ENCODE measurements around the gene RUFY1.
"Not testable (repeated sequence)": the region's sequence is repeated elsewhere in the genome, so short reads cannot be mapped to it uniquely, and the experiment has no call there.

Gene RUFY1

DNA sequence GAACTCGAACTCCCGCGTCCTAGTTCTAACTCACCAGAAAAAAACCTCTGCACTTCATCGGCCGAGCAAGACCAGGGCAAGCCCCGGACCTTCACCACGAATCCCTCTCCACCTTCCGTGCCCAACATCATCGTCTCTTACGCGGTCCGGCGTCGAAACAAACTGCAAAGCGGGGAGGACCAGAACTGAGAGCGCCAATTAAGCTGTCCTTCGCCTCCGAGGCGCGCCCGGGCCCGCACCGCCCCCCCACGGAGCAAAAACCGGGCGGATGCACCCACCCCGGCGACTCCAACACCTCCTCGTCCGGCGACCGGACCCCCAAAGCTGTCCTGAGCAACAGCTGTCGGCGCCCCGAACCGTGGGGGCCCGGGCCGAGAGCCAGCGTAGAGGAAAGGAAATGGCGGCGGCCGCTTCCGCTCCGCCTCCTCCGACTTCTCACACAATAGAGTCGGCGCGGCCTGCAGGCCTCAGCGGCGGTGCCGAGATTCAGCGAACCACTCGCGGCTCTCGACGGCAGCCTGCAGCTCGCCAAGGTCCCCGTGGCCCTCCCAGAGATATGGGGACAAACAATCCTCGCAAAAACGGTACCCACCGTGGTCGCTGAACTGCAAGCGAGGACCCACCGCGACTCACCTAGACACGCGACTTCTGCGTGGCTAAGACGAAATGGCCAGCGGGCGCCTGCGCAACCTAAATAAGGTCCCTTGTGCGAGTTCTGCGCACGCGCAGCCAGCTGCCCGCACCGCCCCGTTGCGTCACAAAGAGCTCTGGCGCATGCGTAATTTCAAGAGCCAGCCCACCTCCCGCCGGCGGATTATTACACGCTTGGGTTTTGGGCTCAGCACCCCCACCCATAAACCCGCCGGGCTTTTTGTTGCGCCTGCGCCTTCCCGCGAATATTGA lies 72.9 kb downstream of the RUFY1 start, which contains the start of gene HNRNPH1:
TSS of gene HNRNPH1 (minus strand) at position 669 of the 903 bp plus-strand sequence. CDS start at position 131, 538 bp downstream.
- peak within 1 kb of the TSS; percentile 95 for H3K4me3 ChIP-seq (replicated peaks; ENCODE audit: low read depth, low read length)
- TF ChIP-seq, protein P1, sequence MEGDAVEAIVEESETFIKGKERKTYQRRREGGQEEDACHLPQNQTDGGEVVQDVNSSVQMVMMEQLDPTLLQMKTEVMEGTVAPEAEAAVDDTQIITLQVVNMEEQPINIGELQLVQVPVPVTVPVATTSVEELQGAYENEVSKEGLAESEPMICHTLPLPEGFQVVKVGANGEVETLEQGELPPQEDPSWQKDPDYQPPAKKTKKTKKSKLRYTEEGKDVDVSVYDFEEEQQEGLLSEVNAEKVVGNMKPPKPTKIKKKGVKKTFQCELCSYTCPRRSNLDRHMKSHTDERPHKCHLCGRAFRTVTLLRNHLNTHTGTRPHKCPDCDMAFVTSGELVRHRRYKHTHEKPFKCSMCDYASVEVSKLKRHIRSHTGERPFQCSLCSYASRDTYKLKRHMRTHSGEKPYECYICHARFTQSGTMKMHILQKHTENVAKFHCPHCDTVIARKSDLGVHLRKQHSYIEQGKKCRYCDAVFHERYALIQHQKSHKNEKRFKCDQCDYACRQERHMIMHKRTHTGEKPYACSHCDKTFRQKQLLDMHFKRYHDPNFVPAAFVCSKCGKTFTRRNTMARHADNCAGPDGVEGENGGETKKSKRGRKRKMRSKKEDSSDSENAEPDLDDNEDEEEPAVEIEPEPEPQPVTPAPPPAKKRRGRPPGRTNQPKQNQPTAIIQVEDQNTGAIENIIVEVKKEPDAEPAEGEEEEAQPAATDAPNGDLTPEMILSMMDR (IDR thresholded peaks at IDR 0.05; ENCODE audit: low read depth, low read length, missing control alignments) = no peak
- peak; percentile 97 for DNase-seq (ENCODE audit: extremely low read depth, low read depth)

DNA sequence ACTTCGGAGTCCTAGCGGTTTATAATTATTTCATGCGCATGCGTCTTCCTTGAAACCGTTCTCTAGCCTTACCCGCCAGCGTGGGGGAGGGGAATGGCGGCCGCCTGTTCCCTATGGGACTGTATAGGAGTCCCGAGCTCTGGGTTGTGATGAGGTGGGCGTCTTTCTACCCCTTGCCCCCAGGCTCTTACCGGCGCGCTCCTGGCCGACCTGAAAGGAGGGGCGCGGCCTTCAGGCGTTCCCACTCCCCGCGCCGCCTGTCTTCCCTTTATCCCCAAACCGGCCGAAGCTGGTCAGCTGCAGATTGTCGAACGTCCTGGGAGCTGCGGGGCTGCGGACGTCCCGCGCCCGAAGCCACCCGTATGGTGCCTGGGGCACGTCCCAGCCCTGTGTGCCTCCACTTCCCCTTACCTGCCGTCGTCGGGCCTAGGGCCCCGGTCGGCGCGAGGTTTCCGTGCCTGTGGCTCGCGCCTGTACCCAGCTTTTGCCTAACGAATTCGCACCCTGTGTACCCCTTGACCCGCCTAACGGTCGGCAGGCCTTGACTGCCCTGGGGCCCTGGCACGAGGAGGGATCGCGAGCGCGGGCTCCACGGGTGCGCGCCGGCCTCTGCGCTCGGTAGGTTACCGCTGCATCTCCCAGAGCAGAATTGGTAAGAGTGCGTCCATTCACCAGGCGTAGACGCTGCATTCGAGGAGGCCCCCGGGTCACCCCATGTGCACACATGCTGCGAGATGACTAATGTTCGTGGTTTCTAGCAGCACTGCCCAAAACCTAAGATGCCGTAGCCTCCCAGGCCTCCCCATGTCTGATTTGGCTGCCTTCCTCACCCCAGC lies 73.8 kb downstream of the RUFY1 start:
- DNase-seq (ENCODE audit: extremely low read depth, low read depth) = peak; percentile 72
- TF ChIP-seq, protein P1 (IDR thresholded peaks at IDR 0.05; ENCODE audit: low read depth, low read length, missing control alignments) = no peak

DNA sequence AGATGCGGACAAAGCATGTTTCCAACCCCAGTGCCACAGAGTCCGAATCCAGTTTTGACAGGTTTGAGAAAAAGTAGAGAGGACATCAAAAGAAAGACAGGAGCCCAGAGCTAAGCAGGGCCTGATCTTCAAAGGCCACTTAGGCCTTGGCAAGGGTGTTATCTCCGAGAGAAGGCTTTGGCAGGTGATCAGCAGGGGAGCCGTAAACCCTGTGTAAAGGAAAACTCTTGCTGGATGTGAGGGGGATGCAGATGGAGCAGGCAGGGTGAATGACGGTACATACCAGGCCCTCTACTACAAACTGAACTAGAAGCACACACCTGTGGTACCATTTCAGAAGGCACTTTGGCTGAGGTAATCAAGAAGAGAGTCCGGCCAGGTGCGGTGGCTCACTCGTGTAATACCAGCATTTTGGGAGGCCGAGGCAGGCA lies 74.5 kb downstream of the RUFY1 start:
- no peak for DNase-seq (ENCODE audit: extremely low read depth, low read depth)
- TF ChIP-seq, protein P1 (IDR thresholded peaks at IDR 0.05; ENCODE audit: low read depth, low read length, missing control alignments) = no peak
- peak overlapping the region; percentile 95 for H3K4me3 ChIP-seq (replicated peaks; ENCODE audit: low read depth, low read length)

More for the DNA sequence above, 73.8 kb downstream of the RUFY1 start:
- peak overlapping the region; percentile 95 for H3K4me3 ChIP-seq (replicated peaks; ENCODE audit: low read depth, low read length)

DNA sequence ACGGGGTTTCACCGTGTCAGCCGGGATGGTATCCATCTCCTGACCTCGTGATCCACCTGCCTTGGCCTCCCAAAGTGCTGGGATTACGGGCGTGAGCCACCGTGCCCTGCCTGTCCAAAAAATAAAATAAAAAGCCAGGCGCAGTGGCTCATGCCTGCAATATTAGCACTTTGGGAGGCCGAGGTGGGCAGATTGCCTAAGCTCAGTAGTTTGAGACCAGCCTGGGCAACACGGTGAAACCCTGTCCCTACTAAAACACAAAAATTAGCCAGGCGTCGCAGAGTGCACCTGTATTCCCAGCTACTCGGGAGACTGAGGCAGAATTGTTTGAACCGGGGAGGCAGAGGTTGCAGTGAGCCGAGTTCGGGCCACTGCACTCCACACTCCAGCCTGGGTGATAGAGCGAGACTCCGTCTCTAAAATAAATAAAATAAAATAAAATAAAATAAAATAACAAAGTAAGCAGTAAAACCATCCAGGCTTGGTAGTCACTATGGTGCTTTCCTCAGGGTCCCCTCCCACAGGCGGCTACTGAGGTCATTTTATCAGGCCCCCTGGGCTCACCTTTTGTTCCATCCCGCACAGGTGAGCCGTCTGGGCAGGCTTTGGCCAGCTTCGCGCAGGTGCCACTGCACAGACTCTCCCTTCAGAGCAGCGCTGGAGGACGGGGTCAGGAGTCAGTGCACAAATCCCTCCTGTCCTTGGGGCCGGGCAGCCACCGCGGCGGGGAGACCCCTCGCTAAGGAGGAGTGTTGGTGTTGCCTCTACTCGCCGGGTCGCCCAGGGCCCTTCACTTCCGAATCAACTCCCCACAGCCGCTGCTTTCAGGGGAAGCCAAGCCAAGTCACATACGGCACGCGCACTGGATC lies 83.4 kb downstream of the RUFY1 start:
- H3K4me3 ChIP-seq (replicated peaks; ENCODE audit: low read depth, low read length) = peak overlapping the region; percentile 44
- not testable (repeated sequence) for DNase-seq (ENCODE audit: extremely low read depth, low read depth)

DNA sequence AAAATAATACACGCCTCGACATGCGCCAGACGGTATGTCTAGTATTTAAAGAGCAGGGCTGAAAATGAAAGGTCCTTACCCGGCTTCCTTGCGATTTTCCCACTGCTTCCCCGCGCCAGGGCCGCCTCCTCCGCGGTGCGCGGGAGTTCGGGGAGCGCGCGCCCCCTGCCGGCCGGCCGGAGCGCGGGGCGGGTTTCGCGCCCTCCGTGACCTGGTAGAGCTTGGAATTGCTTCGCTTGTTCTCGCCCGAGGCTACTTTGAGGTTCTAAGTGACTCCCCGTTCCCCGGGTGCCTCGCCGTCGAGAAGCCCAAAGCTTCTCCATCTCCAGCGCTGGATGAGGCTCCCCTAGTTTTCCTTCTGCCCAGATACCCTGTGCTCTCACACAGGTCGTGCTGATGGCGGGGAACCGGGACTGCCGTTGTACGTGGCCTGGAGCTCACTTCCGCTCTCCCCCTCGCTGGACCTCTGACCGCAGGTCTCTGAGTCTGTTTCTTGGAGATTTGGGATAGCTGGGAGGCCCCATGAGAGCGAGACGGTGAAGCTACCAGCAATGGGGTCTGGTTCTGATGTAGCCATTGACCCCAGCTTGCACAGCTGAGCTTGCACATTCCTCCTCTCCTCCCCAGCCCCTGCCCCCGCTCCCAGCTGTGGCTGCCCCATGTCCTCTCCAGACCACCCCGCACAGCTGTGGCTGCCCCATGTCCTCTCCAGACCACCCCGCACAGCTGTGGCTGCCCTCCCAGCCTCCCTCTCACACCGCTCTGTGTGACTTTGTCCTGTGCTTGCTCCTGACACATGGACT lies 84.2 kb downstream of the RUFY1 start:
- not testable (repeated sequence) for H3K4me3 ChIP-seq (replicated peaks; ENCODE audit: low read depth, low read length); DNase-seq (ENCODE audit: extremely low read depth, low read depth)

DNA sequence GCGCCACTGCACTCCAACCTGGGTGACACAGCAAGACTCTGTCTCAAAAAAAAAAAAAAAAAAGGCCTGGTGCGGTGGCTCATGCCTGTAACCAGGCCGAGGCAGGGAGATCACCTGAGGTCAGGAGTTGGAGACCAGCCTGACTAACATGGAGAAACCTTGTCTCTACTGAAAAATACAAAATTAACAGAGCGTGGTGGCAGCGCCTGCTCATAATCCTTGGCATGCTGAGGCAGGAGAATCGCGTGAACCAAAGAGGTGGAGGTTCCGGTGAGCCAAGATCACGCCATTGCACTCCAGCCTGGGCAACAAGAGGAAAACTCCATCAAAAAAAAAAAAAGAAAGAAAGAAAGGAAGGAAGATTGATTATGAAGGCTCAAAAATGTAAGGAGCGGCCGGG lies 88.9 kb downstream of the RUFY1 start:
- not testable (repeated sequence) for H3K4me3 ChIP-seq (replicated peaks; ENCODE audit: low read depth, low read length); DNase-seq (ENCODE audit: extremely low read depth, low read depth)

DNA sequence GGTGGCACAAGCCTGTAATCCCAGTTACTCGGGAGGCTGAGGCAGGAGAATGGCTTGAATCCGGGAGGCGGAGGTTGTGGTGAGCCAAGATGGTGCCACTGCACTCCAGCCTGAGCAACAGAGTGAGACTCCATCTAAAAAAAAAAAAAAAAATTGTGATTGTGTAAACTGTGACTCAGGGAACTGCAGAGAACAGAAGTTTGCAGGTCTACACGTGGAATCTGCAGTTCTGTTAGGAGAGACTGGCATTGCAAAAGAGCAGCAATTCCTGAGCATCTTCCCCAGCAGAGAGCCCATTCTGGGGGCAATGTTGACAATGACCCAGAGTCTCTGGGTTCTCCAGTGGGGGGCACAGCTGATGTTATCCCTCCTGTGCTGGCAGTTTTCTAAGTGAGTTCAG lies 91.4 kb downstream of the RUFY1 start:
- DNase-seq (ENCODE audit: extremely low read depth, low read depth); H3K4me3 ChIP-seq (replicated peaks; ENCODE audit: low read depth, low read length): not testable (repeated sequence)

DNA sequence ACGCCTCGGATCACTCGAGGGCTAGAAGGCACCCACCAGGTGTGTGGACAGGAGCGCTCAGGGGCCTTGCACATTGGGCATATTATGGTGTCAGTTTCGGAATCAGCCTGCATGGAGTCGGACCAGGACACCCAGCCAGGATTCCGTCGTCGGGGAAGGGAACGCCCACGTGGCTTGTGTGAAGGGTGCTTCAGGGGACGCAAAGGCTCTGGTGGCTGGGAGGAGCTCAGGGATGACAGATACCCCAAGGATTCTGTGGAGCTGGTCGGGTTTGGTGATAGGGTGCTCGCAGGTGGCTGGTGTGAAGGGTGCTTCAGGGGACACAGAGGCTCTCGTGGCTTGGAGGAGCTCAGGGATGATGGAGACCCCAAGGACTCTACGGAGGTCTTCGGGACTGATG lies 92.3 kb downstream of the RUFY1 start:
- not testable (repeated sequence) for DNase-seq (ENCODE audit: extremely low read depth, low read depth); H3K4me3 ChIP-seq (replicated peaks; ENCODE audit: low read depth, low read length)

DNA sequence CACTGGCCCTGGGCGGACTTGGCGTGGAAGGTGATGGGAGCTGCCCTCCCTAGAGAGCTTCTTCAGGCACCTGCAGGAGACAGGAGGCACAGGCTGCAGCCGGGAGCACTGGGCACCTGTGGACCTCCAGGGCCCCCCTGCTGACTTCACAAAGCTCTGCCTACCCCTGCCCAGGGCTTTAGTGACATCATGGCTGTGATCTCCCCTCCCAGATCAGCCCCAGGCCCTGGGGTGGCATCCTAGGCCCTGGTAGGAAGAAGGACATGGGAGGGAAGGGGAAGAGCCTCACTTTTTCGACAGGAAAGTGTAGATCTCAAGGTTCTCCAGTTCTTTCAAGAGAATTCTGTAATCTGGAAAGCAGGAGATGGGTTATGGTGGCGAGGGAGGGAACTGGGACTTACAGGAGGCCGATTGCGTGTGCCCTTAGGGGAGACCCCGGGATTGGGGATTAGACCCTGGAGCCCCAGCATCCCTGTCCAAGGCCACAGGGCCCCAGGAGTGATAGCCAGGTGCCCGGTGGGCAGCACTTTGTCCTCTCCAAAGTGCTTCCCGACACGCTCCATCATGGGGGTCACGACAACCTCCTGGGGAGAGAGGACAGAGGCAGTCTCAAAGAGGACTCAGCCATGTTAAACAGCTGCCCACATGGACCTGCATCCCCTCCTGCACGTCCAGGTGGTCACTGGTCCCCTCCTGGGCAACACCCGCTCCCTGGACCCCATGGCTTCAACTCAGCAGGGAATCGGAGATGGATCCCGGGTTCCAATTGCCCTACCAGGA lies 93.0 kb downstream of the RUFY1 start:
- H3K4me3 ChIP-seq (replicated peaks; ENCODE audit: low read depth, low read length); DNase-seq (ENCODE audit: extremely low read depth, low read depth): not testable (repeated sequence)

DNA sequence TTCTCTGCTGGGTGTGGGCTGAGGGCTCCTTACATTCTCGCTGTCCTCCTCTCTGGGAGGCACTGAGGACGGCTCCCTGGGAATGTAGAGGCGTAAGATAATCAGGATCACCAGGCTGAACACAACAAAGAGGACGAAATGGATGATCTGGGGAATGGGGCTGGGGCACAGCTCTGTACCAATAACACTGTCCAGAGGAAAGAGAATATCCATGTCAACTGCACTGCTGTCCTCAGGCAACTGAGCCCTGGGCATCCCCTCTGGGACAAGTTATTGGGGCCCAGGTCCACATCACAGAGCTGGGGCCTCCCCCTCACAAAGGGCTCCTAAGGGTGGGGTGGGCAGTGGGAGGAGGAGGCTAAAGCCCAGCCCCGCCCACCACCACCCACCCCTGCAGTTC lies 94.4 kb downstream of the RUFY1 start:
- DNase-seq (ENCODE audit: extremely low read depth, low read depth); H3K4me3 ChIP-seq (replicated peaks; ENCODE audit: low read depth, low read length): not testable (repeated sequence)
